SK-N-SH (cell line): ENCODE results near the gene OTOP1. TPM values are rescaled to one million over a fixed set of nuclear protein-coding genes. Genes with fewer than 3 reads are reported as not detected.

Experiments used
- CTCF ChIA-PET: fragments of 300-600, 350-600 bp; formaldehyde crosslinking; extraction: SDS; loops from one replicate; lab custom pipeline; 2021; lab: Yijun Ruan, JAX
- POLR2A ChIA-PET: fragments of 350-600 bp; sonication (Branson Sonifier 250); formaldehyde crosslinking; extraction: SDS; loops from one replicate; lab custom pipeline; 2020; ENCODE audit warnings: antibody characterized with exemption, inconsistent platforms; lab: Yijun Ruan, JAX
- DNase-seq: peaks from one replicate; pipeline ENCODE4 v3.0.0; 2012
- H2AFZ ChIP-seq: fragments of 200-600 bp; sonication (generic); 2 replicates; pipeline ENCODE4 v1.8.1; 2016; ENCODE audit warnings: antibody characterized with exemption, mild to moderate bottlenecking, low read depth
- H3F3A ChIP-seq: fragments of 200-600 bp; sonication (generic); replicated peaks from 2 replicates; pipeline ENCODE3; 2016; ENCODE audit warnings: antibody characterized with exemption, mild to moderate bottlenecking; ENCODE audit not compliant: insufficient read depth
- H3K27ac ChIP-seq, 2 experiments: fragments of 200-500 bp in 1 of 2; fragments of 200-600 bp in 1 of 2; sonication (Bioruptor generic) in 1 of 2; sonication (generic), shearing (Covaris generic) in 1 of 2; 2 replicates each; pipeline versions ENCODE4 v1.5.1 to v1.6.1; 2014 to 2016; ENCODE audit warnings: low read depth in 2 of 2, inconsistent platforms in 1 of 2, low read length in 1 of 2, mild to moderate bottlenecking in 1 of 2, mixed read lengths in 1 of 2
- H3K27me3 ChIP-seq: fragments of 200-600 bp; sonication (generic), shearing (Covaris generic); 2 replicates; pipeline ENCODE4 v1.6.1; 2016; ENCODE audit warnings: mixed run types; ENCODE audit not compliant: insufficient read depth
- H3K36me3 ChIP-seq, 2 experiments: fragments of 200-500 bp in 1 of 2; fragments of 200-600 bp in 1 of 2; sonication (Bioruptor generic) in 1 of 2; sonication (generic) in 1 of 2; replicated peaks in 1 of 2; 2 replicates each; pipeline versions ENCODE3 to v1.5.1; 2014 to 2016; ENCODE audit warnings: low read length in 1 of 2, mild to moderate bottlenecking in 1 of 2; ENCODE audit not compliant: insufficient read depth in 2 of 2, control insufficient read depth in 1 of 2
- H3K4me1 ChIP-seq, 2 experiments: fragments of 200-500 bp in 1 of 2; fragments of 200-600 bp in 1 of 2; sonication (Bioruptor generic) in 1 of 2; sonication (generic), shearing (Covaris generic) in 1 of 2; 2 replicates each; pipeline versions ENCODE4 v1.5.1 to v1.6.1; 2014 to 2016; ENCODE audit warnings: low read depth in 1 of 2, low read length in 1 of 2, mixed run types in 1 of 2; ENCODE audit not compliant: insufficient read depth in 2 of 2, control insufficient read depth in 1 of 2
- H3K4me2 ChIP-seq: fragments of 200-600 bp; sonication (generic), shearing (Covaris generic); 2 replicates; pipeline ENCODE4 v1.6.1; 2017; ENCODE audit warnings: mixed run types
- H3K4me3 ChIP-seq, 2 experiments: fragments of 200-500 bp in 1 of 2; fragments of 200-600 bp in 1 of 2; sonication (Bioruptor generic) in 1 of 2; sonication (generic), shearing (Covaris generic) in 1 of 2; 2 replicates each; pipeline versions ENCODE4 v1.5.1 to v1.8.1; 2014 to 2016; ENCODE audit warnings: low read depth in 2 of 2, inconsistent platforms in 1 of 2, low read length in 1 of 2, mild to moderate bottlenecking in 1 of 2, mixed read lengths in 1 of 2, moderate library complexity in 1 of 2
- H3K79me2 ChIP-seq: fragments of 200-600 bp; sonication (generic); 2 replicates; pipeline ENCODE4 v1.8.1; 2017; ENCODE audit warnings: mild to moderate bottlenecking; ENCODE audit not compliant: insufficient read depth
- H3K9ac ChIP-seq: fragments of 200-600 bp; sonication (generic); 2 replicates; pipeline ENCODE4 v1.6.1; 2017; ENCODE audit warnings: mixed run types
- H3K9me2 ChIP-seq: fragments of 200-600 bp; sonication (generic); 2 replicates; pipeline ENCODE4 v1.6.1; 2017; ENCODE audit warnings: mixed run types
- H3K9me3 ChIP-seq: fragments of 200-600 bp; sonication (generic); 2 replicates; pipeline ENCODE4 v1.6.1; 2017; ENCODE audit warnings: mixed run types, mild to moderate bottlenecking, moderate library complexity
- H4K20me1 ChIP-seq: fragments of 200-600 bp; sonication (generic); 2 replicates; pipeline ENCODE4 v1.6.1; 2017; ENCODE audit warnings: mild to moderate bottlenecking, mixed run types; ENCODE audit not compliant: insufficient read depth
- CHD2 ChIP-seq: fragments of 150-350 bp; IDR thresholded peaks from 2 replicates; pipeline ENCODE4 v1.6.1; 2018; ENCODE audit warnings: low read length; ENCODE audit not compliant: partially characterized antibody
- EP300 ChIP-seq, 2 experiments: IDR thresholded peaks; 2 replicates each; pipeline versions ENCODE4 v1.4.0 to v1.6.1; 2012; ENCODE audit warnings: borderline replicate concordance in 1 of 2, low read depth in 1 of 2, low read length in 1 of 2
- EZH2phosphoT487 ChIP-seq: fragments of 200-600 bp; sonication (generic); IDR thresholded peaks from 2 replicates; pipeline ENCODE4 v1.6.1; 2017; ENCODE audit warnings: low read depth, mixed run types, mild to moderate bottlenecking, antibody characterized with exemption, moderate library complexity, borderline replicate concordance
- FOSL2 ChIP-seq: IDR thresholded peaks from 2 replicates; pipeline ENCODE4 v1.4.0; 2012; ENCODE audit warnings: low read depth, mild to moderate bottlenecking, moderate library complexity, borderline replicate concordance
- FOXJ3 ChIP-seq: sonication (generic); formaldehyde crosslinking; IDR thresholded peaks from 2 replicates; pipeline ENCODE4 v1.5.1; 2020; ENCODE audit warnings: mild to moderate bottlenecking, missing genetic modification reagents
- FOXM1 ChIP-seq: IDR thresholded peaks from 2 replicates; pipeline ENCODE4 v1.4.0; 2012; ENCODE audit warnings: low read depth, mild to moderate bottlenecking
- GATA2 ChIP-seq: sonication (generic); formaldehyde crosslinking; IDR thresholded peaks from 2 replicates; pipeline ENCODE4 v1.5.0; 2020; ENCODE audit warnings: mild to moderate bottlenecking, missing genetic modification reagents
- JUND ChIP-seq: IDR thresholded peaks from 2 replicates; pipeline ENCODE4 v1.4.0; 2012
- NRF1 ChIP-seq: IDR thresholded peaks from 2 replicates; pipeline ENCODE4 v1.6.1; 2012; ENCODE audit warnings: low read depth, mild to moderate bottlenecking, low read length
- PBX3 ChIP-seq: IDR thresholded peaks from 2 replicates; pipeline ENCODE4; 2012
- POLR2AphosphoS5 ChIP-seq: IDR thresholded peaks from 2 replicates; pipeline ENCODE4 v1.6.1; 2012; ENCODE audit warnings: low read depth, low read length
- RAD21 ChIP-seq: IDR thresholded peaks from 2 replicates; pipeline ENCODE4 v1.6.1; 2012; ENCODE audit warnings: mild to moderate bottlenecking, low read length
- RCOR1 ChIP-seq: fragments of 150-350 bp; IDR thresholded peaks from 2 replicates; pipeline ENCODE4 v1.6.1; 2017; ENCODE audit warnings: antibody characterized with exemption, low read length
- REST ChIP-seq: IDR thresholded peaks from 2 replicates; pipeline ENCODE4 v1.6.1; 2012; ENCODE audit warnings: mild to moderate bottlenecking, low read depth, low read length, moderate library complexity
- SMC3 ChIP-seq: IDR thresholded peaks from 2 replicates; pipeline ENCODE4 v1.6.1; 2012; ENCODE audit warnings: low read depth, low read length, improper control_type of control experiment
- USF1 ChIP-seq: IDR thresholded peaks from 2 replicates; pipeline ENCODE4 v1.4.0; 2012; ENCODE audit warnings: low read depth, borderline replicate concordance
- USF2 ChIP-seq: fragments of 150-350 bp; IDR thresholded peaks from 2 replicates; pipeline ENCODE4 v1.6.1; 2017; ENCODE audit warnings: antibody characterized with exemption, low read length, low read depth, borderline replicate concordance
- YY1 ChIP-seq: IDR thresholded peaks from 2 replicates; pipeline ENCODE4 v1.4.0; 2012; ENCODE audit warnings: low read depth, mild to moderate bottlenecking
- ZBTB33 ChIP-seq: IDR thresholded peaks from 2 replicates; pipeline ENCODE4 v1.4.0; 2012; ENCODE audit warnings: low read depth, borderline replicate concordance
- WGBS: methylation state at CpG from one replicate; pipeline ENCODE4 v1.1.6; 2017; ENCODE audit warnings: low lambda C conversion rate; 5-methylcytosine and 5-hydroxymethylcytosine counted together
- polyA plus RNA-seq, 3 experiments: library from polyadenylated mRNA; depleted of rRNA; stranded (reverse); fragments of >200 nt; gene quantifications; 2 replicates each; pipeline ENCODE4 v1.2.3, GENCODE V29; 2012

Gene OTOP1
- polyA plus RNA-seq, 1 of the 3 experiments (the other 2 are of a cell fraction): not detected

GRCh38 chr4:4256799-4257198, 30.1 kb upstream of the OTOP1 start:
- 73% methylated on average over 10 of the region's 10 CpGs for WGBS
- H3F3A ChIP-seq: peaks cover 5% of the 10 kb centered on the region
- H3K9me2 ChIP-seq: no peaks in the 10 kb centered on the region
- POLR2A ChIA-PET: no interaction called here
- no peak overlapping the region for H2AFZ ChIP-seq
- H3K4me1 ChIP-seq: no peaks in the 10 kb centered on the region
- no peaks in the 10 kb centered on the region for H3K27me3 ChIP-seq
- TF ChIP-seq POLR2AphosphoS5: no peak
- TF ChIP-seq EZH2phosphoT487: no peak
- TF ChIP-seq FOSL2: no peak
- TF ChIP-seq ZBTB33: no peak
- no peak for TF ChIP-seq REST
- no peak for TF ChIP-seq YY1
- TF ChIP-seq SMC3: no peak
- TF ChIP-seq CHD2: no peak
- no peak for TF ChIP-seq FOXJ3
- TF ChIP-seq NRF1: no peak
- no peak for TF ChIP-seq GATA2 (CRISPR knock-in tag)
- no peak for TF ChIP-seq PBX3
- TF ChIP-seq RCOR1: no peak
- TF ChIP-seq USF1: no peak
- no peak for TF ChIP-seq JUND
- TF ChIP-seq EP300 (IDR thresholded peaks at IDR 0.05; ENCODE audit: borderline replicate concordance in 1 of 2, low read depth in 1 of 2, low read length in 1 of 2): no peak
- no peak for TF ChIP-seq USF2
- no peak for TF ChIP-seq RAD21
- TF ChIP-seq FOXM1: no peak
- no peaks in the 10 kb centered on the region for H3K36me3 ChIP-seq
- no peak overlapping the region for H3K4me3 ChIP-seq
- CTCF ChIA-PET: interaction anchor here (1.4 to 1.6 kb wide), 2 partner anchors 71 to 76 kb away, joined by 3 to 4 read pairs; no protein-coding TSS in a partner anchor
- H4K20me1 ChIP-seq: no peaks in the 10 kb centered on the region
- H3K9me3 ChIP-seq: no peaks in the 10 kb centered on the region
- H3K79me2 ChIP-seq: no peaks in the 10 kb centered on the region
- H3K9ac ChIP-seq: no peak overlapping the region
- no peak for DNase-seq
- no peak overlapping the region for H3K4me2 ChIP-seq
- no peak overlapping the region for H3K27ac ChIP-seq
